Peyer's patch (tissue), 4 donors: ENCODE data around the gene CLDN18.

Experiments
- CTCF ChIP-seq, 6 experiments: fragments of 450-650 bp in 4 of 6; fragments of 200-600 bp in 2 of 6; sonication (generic) in 1 of 6; IDR thresholded peaks; one replicate each; pipeline ENCODE4 v1.5.1; 2017 to 2019; ENCODE audit warnings: antibody characterized with exemption in 6 of 6, mild to moderate bottlenecking in 3 of 6, moderate library complexity in 1 of 6
- POLR2A ChIP-seq, 2 donors: fragments of 450-650 bp; IDR thresholded peaks; one replicate each; pipeline ENCODE4 v1.5.1; 2017; ENCODE audit warnings: antibody characterized with exemption in 2 of 2, mild to moderate bottlenecking in 2 of 2, moderate library complexity in 2 of 2

DNA sequence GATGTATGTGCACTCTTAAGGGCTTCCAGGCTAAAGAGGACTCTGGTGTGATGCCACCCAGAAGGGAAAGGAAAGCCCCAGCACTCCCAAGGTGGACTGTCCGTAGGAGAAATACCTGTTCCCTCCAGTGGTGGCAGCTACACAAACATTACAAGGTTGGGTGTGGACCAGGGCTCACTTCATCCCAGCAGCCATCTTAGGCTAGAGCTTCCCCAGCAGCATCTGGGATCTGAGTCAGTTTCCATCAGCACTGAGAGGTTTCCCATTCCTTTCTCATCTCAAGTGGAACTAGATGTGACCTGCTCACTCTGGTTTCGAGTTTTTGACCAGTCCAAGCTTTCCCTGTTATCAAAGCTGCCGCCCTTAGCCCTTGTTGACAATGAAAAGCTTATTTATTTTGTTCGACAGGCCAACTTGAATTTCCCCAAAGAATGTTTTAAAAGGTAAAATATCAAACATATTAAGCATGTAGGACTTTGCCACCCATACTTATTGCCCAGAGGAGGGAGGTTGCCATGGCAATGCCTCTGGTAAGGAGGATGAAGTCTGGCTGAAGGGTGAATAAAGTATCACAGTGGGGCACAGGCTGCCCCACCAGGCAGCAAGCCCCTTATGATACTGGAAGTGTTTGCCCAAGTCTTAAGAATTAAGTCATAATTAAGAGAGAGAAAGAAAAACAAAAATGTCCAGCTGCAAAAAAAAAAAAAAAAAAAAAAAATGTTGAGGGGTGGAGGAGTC, 28.9 kb downstream of the CLDN18 start:
- TF ChIP-seq CTCF (IDR thresholded peaks at IDR 0.05), result no peak
- TF ChIP-seq POLR2A (IDR thresholded peaks at IDR 0.05), result no peak
